WTC11 (cell line): ENCODE results near the gene LAP3. TPM values are rescaled to one million over a fixed set of nuclear protein-coding genes. Genes with fewer than 3 reads are reported as not detected.

Source experiments
- ATAC-seq: fragments of 200-7000 bp; cut with Tn5 transposase; 2 replicates; pipeline ENCODE4 v1.10.0; 2021; ENCODE audit warnings: mild to moderate bottlenecking, moderate library complexity
- CTCF ChIA-PET: fragments of 300-600 bp; sonication (Branson Sonifier 250); formaldehyde crosslinking; loops from one replicate; lab custom pipeline; 2021; ENCODE audit warnings: antibody characterized with exemption; lab: Charles Lee
- POLR2A ChIA-PET: fragments of 350-600 bp; sonication (Branson Sonifier 250); formaldehyde crosslinking; loops from one replicate; lab custom pipeline; 2021; ENCODE audit warnings: antibody characterized with exemption; lab: Charles Lee
- DNase-seq: peaks from one replicate; pipeline ENCODE4 v3.0.0; 2021; ENCODE audit warnings: low spot score
- H3K27ac Mint-ChIP-seq: 2 replicates; pipeline ENCODE4 v1.8.0; 2021; ENCODE audit warnings: mixed read lengths
- H3K27me3 Mint-ChIP-seq: 2 replicates; pipeline ENCODE4 v1.8.0; 2021; ENCODE audit warnings: low read depth, mild to moderate bottlenecking, moderate library complexity, mixed read lengths
- H3K36me3 Mint-ChIP-seq: 2 replicates; pipeline ENCODE4 v1.8.0; 2021; ENCODE audit warnings: mixed read lengths
- H3K4me1 Mint-ChIP-seq: 2 replicates; pipeline ENCODE4 v1.8.0; 2022; ENCODE audit warnings: mixed read lengths
- H3K4me3 Mint-ChIP-seq: 2 replicates; pipeline ENCODE4 v1.8.0; 2021; ENCODE audit warnings: mild to moderate bottlenecking, moderate library complexity, mixed read lengths
- H3K9me3 Mint-ChIP-seq: 2 replicates; pipeline ENCODE4 v1.8.0; 2021; ENCODE audit warnings: mixed read lengths
- AFF4 ChIP-seq: sonication (generic); formaldehyde crosslinking; IDR thresholded peaks from 2 replicates; pipeline ENCODE4 v1.8.1; 2023; ENCODE audit warnings: mild to moderate bottlenecking, missing genetic modification reagents, borderline replicate concordance
- ATF1 ChIP-seq: sonication (generic); formaldehyde crosslinking; IDR thresholded peaks from 2 replicates; pipeline ENCODE4 v1.8.1; 2023; ENCODE audit warnings: mild to moderate bottlenecking, moderate library complexity, missing genetic modification reagents
- ATF2 ChIP-seq: sonication (generic); formaldehyde crosslinking; IDR thresholded peaks from 2 replicates; pipeline ENCODE4 v1.8.1; 2022; ENCODE audit warnings: low read depth, missing genetic modification reagents, borderline replicate concordance
- ATF6 ChIP-seq: sonication (generic); formaldehyde crosslinking; IDR thresholded peaks from 2 replicates; pipeline ENCODE4 v1.8.1; 2023; ENCODE audit warnings: mild to moderate bottlenecking, missing genetic modification reagents
- CREM ChIP-seq: sonication (generic); formaldehyde crosslinking; IDR thresholded peaks from 2 replicates; pipeline ENCODE4 v1.8.1; 2022; ENCODE audit warnings: mild to moderate bottlenecking, missing genetic modification reagents, moderate library complexity
- JAZF1 ChIP-seq: fragments of 250-450 bp; sonication (Bioruptor Pico); IDR thresholded peaks from 2 replicates; pipeline ENCODE4 v1.9.0; 2021; ENCODE audit warnings: moderate library complexity, mild to moderate bottlenecking, inconsistent platforms
- OVOL2 ChIP-seq: fragments of 250-450 bp; sonication (Bioruptor Pico); IDR thresholded peaks from 2 replicates; pipeline ENCODE4 v1.9.0; 2021; ENCODE audit warnings: mild to moderate bottlenecking, borderline replicate concordance
- SOX15 ChIP-seq: fragments of 250-450 bp; sonication (Bioruptor Pico); IDR thresholded peaks from 2 replicates; pipeline ENCODE4 v1.9.0; 2021; ENCODE audit warnings: mild to moderate bottlenecking
- ZNF416 ChIP-seq: fragments of 250-450 bp; sonication (Bioruptor Pico); IDR thresholded peaks from 2 replicates; pipeline ENCODE4 v1.9.0; 2021; ENCODE audit warnings: mild to moderate bottlenecking, inconsistent platforms
- total RNA-seq: library from RNA; stranded (reverse); gene quantifications from 3 replicates; pipeline ENCODE4 v1.2.3, GENCODE V29; 2021
- TF ChIP-seq, protein P1 (sequence below): sonication (generic); formaldehyde crosslinking; IDR thresholded peaks from 2 replicates; pipeline ENCODE4 v1.8.1; 2023; ENCODE audit warnings: mild to moderate bottlenecking, missing genetic modification reagents, moderate library complexity
- TF ChIP-seq, protein P2 (sequence below): sonication (generic); formaldehyde crosslinking; IDR thresholded peaks from 2 replicates; pipeline ENCODE4 v1.8.1; 2023; ENCODE audit warnings: mild to moderate bottlenecking, moderate library complexity, missing genetic modification reagents
- TF ChIP-seq, protein P3 (sequence below): sonication (generic); formaldehyde crosslinking; IDR thresholded peaks from 2 replicates; pipeline ENCODE4 v1.8.1; 2023; ENCODE audit warnings: mild to moderate bottlenecking, missing genetic modification reagents

Gene LAP3
- total RNA-seq, 1 experiment from 2014 or later = 52.7 TPM

- Mint-ChIP-seq H3K4me1 (no peaks in the 10 kb centered on the region), H3K27ac (no peak overlapping the region), H3K36me3 (peaks cover 24% of the 10 kb centered on the region), H3K4me3 (no peak overlapping the region), H3K27me3 (peaks cover 20% of the 10 kb centered on the region), H3K9me3 (peaks cover 26% of the 10 kb centered on the region)
- POLR2A ChIA-PET = no interaction called here
- TF ChIP-seq ATF1 (CRISPR knock-in tag) = no peak
- no peak for TF ChIP-seq SOX15 (CRISPR knock-in tag)
- TF ChIP-seq OVOL2 (CRISPR knock-in tag) = no peak
- TF ChIP-seq ZNF416 (CRISPR knock-in tag) = no peak
- no peak for TF ChIP-seq ATF6 (CRISPR knock-in tag)
- DNase-seq (no peak), ATAC-seq (no peak)
- CTCF ChIA-PET = no interaction called here
Measured at GRCh38 chr4:17642398-17642783, 65.4 kb downstream of the LAP3 start.

- CTCF ChIA-PET = no interaction called here
- no peak overlapping the region for H3K27ac Mint-ChIP-seq
- ATAC-seq = no peak
- H3K36me3 Mint-ChIP-seq = peaks cover 18% of the 10 kb centered on the region
- peaks cover 30% of the 10 kb centered on the region for H3K9me3 Mint-ChIP-seq
- no peak for DNase-seq
- H3K4me1 Mint-ChIP-seq = no peaks in the 10 kb centered on the region
- H3K4me3 Mint-ChIP-seq = no peak overlapping the region
- TF ChIP-seq, protein P1, sequence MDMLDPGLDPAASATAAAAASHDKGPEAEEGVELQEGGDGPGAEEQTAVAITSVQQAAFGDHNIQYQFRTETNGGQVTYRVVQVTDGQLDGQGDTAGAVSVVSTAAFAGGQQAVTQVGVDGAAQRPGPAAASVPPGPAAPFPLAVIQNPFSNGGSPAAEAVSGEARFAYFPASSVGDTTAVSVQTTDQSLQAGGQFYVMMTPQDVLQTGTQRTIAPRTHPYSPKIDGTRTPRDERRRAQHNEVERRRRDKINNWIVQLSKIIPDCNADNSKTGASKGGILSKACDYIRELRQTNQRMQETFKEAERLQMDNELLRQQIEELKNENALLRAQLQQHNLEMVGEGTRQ (CRISPR knock-in tag) = no peak
- no peak for TF ChIP-seq CREM (CRISPR knock-in tag)
- no peak for TF ChIP-seq JAZF1 (CRISPR knock-in tag)
- POLR2A ChIA-PET = no interaction called here
- H3K27me3 Mint-ChIP-seq = peaks cover 23% of the 10 kb centered on the region
Measured at GRCh38 chr4:17646693-17647092, 69.7 kb downstream of the LAP3 start.

- no peak for ATAC-seq
- TF ChIP-seq, protein P2, sequence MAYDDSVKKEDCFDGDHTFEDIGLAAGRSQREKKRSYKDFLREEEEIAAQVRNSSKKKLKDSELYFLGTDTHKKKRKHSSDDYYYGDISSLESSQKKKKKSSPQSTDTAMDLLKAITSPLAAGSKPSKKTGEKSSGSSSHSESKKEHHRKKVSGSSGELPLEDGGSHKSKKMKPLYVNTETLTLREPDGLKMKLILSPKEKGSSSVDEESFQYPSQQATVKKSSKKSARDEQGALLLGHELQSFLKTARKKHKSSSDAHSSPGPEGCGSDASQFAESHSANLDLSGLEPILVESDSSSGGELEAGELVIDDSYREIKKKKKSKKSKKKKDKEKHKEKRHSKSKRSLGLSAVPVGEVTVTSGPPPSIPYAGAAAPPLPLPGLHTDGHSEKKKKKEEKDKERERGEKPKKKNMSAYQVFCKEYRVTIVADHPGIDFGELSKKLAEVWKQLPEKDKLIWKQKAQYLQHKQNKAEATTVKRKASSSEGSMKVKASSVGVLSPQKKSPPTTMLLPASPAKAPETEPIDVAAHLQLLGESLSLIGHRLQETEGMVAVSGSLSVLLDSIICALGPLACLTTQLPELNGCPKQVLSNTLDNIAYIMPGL (CRISPR knock-in tag) = no peak
- TF ChIP-seq AFF4 (CRISPR knock-in tag) (no peak), ATF2 (CRISPR knock-in tag) (no peak)
- TF ChIP-seq, protein P3, sequence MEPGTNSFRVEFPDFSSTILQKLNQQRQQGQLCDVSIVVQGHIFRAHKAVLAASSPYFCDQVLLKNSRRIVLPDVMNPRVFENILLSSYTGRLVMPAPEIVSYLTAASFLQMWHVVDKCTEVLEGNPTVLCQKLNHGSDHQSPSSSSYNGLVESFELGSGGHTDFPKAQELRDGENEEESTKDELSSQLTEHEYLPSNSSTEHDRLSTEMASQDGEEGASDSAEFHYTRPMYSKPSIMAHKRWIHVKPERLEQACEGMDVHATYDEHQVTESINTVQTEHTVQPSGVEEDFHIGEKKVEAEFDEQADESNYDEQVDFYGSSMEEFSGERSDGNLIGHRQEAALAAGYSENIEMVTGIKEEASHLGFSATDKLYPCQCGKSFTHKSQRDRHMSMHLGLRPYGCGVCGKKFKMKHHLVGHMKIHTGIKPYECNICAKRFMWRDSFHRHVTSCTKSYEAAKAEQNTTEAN = no peak
- TF ChIP-seq, all 79 proteins: peak for 0
- peaks cover 17% of the 10 kb centered on the region for H3K36me3 Mint-ChIP-seq
- POLR2A ChIA-PET = interaction anchor here (0.6 kb wide), 1 partner anchor 34 kb away, joined by 4 read pairs; no protein-coding TSS in a partner anchor
- H3K27me3 Mint-ChIP-seq = peaks cover 23% of the 10 kb centered on the region
- no peak overlapping the region for H3K27ac Mint-ChIP-seq
- peaks cover 30% of the 10 kb centered on the region for H3K9me3 Mint-ChIP-seq
- CTCF ChIA-PET = interaction anchor here (0.6 to 1.5 kb wide), 4 partner anchors 47 to 175 kb away, joined by 3 to 5 read pairs (median 4); partner anchors contain the start of gene QDPR
- H3K4me3 Mint-ChIP-seq = no peak overlapping the region
- H3K4me1 Mint-ChIP-seq = no peaks in the 10 kb centered on the region
- no peak for DNase-seq
Measured at GRCh38 chr4:17647176-17647806, 70.3 kb downstream of the LAP3 start.
